GM18909 (cell line): ENCODE data around the gene LRTM2.

Source experiments
- ATAC-seq: cut with Tn5 transposase; IDR thresholded peaks from one replicate; pipeline ENCODE4 v1.9.1; 2021; ENCODE audit warnings: mild to moderate bottlenecking; ENCODE audit not compliant: unreplicated experiment, poor library complexity

Gene LRTM2

DNA sequence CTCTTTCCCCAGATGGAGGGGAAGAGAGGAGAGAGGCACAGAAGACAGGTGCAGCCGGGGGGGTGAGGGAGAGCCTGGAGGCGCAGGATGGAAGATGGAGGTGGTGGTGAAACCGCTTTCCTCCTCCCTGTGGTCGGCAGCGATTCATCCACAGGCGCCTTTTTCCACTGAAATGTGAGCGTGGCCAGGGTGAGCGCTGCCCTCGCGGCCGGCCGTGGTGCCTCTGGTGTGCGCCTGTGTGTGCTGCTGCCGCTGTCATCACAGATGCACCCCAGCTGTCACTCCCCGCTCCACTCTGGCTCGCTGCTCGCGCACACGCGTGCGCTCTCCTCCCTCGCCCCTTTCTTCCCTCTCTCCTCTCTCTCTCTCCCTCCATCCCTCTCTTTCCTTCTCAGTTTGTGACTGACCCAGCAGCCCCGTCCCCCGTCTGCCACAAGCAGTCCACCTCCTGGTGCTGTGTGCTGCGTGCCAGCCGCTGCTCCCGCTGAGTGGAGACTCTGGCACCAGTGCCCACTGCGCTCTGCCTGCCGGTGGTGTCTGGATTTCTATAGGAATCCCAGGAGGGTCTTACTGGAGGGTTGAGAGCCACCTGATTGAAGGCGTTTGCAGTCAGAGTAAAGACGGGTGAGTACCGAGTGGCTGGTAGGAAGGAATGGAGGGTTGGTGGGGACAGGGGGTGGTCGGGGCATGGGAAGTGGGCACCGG is at the start of gene LRTM2:
LRTM2 (plus strand) TSS at position 375 of the 705 bp plus-strand sequence. CDS start 7,584 bp downstream, outside the sequence.
- no peak for ATAC-seq

DNA sequence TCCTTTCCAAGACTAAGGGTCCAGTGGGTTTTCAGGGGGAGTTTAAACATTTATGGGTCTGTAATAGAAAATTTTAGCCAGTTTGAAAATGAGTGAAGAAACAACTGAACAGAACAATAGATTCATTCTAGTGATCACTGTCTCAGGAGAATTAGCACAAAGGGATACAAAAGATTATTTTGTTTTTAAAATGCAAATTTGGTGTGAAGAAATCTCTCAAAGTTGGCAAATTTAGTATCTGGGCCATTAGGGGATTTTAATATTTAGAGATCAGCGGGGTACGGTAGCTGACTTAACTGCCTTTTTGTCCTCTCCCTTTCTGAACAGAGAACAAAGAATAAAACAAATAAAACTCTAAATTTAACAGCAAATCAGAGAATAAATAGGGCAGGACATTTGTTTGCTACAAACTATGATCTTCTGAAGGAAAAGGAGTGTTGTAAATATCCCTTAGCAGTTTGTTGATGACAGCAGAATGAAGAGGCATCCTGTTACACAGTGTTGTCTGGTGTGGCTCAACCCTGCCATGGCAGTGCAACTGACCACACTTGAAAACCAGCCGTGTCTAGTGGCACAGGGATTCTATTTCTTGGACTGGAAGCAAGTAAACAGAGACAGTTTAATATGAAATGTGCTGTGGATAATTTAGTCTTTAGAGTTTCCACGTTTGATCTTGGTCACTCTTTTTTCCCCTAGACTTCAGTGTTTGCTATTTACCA is 46.3 kb upstream of the LRTM2 start:
- no peak for ATAC-seq

DNA sequence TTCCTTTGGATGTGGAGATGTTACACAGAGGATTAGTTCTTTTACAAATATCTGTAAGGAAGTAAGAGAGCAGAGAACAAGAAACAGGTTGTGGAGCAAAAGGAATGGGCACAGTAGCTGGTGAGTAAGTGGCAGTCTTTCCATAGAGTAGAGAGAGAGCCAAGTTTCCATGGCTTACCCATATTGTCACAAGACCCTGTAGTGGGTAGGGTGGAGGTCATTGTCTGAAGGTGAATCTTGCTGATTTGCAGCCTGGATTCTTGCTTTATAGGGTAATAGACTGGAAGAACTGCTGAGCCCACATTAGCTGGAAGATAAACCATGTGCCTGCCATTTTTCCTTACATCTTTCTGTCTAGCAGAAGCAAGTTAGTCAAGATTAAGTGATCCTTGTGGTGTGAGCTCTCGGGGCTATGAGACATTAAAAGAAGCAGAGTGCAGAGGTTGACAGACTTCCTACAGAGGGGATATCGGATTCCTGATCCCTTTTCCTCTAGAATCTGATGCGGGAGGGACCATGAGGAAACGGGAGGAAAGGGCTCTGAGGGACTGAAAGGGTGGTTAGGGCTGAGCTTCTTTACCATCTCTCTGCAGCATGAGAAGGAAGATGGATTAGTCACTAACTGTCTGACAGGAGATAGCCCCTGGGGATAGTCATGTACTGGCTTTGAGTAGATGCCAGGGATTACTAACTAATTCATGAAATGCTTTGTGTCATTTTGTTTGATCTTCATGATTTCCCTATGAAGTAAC is 44.0 kb upstream of the LRTM2 start:
- ATAC-seq, result no peak

DNA sequence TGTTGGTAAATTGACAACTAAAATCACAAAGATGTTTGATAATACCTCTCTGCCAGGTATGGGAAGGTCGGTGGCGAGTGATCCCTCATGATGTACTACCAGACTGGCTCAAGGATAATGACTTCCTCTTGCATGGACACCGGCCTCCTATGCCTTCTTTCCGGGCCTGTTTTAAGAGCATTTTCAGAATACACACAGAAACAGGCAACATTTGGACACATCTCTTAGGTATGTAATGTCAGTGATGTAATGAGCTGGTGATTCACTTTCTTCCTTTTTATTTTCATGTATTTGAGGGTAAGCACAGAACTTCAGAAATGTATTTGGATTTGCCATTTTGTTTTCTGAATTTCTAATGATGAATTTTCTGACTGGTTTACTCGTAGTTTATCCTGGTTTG is 42.6 kb upstream of the LRTM2 start:
- no peak for ATAC-seq

- no peak for ATAC-seq
These were observed 41.5 kb upstream of the LRTM2 start for GRCh38 chr12:1778911-1779310.

GRCh38 chr12:1779783-1780182 is 40.6 kb upstream of the LRTM2 start:
- no peak for ATAC-seq

DNA sequence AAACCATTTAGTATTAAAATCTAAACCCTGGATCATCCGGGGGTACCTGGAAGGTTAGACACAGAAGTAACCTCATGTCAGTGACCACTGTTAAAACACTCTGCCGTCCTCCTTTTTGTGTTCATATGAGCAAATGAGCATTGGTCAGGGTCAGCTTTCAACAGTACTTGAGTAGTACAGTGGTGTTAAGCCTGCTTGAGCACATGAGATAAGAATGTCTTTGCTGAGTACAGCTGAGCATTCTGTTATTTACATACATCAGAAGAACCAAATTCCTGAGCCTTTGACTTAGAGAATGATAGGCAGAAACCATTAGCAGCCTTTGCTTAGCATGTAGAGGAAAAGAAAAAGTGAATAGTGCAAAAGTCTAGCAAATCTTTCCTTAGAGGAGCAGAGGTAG is 38.6 kb upstream of the LRTM2 start:
- no peak for ATAC-seq

GRCh38 chr12:1782215-1782614 is 38.1 kb upstream of the LRTM2 start:
- ATAC-seq, result no peak

DNA sequence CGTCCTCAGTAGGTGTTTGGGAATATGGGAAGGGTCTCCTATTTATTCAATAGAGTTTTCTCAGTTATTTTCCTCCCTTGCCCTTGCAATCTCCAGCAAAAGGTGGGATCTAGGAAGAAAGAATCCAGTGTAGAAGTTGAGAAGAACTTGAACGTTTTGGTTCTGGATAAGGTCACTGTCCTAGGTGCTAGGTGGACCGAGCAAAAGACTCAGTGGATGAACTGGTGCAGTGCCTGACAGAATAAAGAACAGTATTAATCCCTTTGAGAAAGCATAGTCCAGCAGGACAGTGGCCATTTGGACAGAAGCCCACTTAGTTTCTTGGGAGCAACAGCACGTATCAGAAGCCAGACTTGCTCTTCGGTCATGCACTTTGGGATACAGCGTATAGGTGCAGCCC is 32.7 kb upstream of the LRTM2 start:
- no peak for ATAC-seq

DNA sequence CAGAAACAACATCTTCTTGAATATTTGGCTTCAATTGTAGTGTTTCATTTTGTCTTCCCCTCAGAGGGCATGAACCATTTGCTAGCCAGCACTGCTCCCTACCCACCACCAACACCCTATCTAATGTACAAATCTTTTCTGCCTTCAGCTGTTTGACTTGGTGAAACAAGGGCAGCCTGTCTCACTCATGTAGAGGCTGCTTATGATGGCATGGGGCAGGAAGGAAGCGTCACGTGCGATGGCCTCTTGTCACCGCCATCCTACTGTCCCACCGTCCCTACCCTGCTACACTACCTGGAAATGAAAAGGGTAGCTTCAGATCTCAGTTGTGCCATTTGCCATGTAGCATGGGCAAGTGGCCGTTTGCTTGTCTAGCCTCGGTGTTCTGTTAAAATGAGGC is 29.9 kb upstream of the LRTM2 start:
- no peak for ATAC-seq

DNA sequence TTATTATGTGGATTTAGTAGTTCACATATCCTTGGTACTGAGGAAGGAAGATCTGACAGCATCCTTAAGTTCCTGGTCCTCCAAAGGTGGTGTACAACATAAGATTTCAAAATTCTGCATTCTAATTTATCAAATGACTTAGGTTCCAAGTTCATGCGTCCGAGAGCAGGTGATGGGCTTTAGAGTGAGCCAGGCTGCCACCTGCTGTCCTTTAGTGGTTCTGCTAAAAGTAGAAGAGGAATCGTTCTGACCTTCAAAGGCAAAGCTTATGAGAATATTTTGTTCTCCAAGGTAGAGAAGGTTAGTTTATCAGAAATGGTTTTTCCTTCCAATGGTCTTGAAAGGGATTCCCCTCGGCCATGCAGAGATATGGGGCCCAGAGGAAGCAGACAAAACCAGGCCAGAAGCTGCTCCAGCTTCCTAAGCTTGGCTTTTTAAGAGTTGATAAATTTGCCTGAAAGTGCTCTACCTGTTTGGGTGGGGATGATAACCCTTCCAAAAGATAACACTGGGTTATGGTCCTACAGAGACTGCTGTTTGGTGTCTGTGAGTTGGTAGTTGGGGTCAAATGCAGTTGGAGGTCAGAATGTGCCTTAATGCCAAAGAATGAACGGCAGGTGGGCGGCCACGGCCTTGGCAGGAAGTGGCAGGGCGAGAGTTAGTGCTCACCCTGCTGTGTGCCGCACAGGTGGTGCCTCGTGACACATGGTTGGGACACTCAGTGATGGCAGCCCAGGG is 29.1 kb upstream of the LRTM2 start:
- ATAC-seq, result no peak

DNA sequence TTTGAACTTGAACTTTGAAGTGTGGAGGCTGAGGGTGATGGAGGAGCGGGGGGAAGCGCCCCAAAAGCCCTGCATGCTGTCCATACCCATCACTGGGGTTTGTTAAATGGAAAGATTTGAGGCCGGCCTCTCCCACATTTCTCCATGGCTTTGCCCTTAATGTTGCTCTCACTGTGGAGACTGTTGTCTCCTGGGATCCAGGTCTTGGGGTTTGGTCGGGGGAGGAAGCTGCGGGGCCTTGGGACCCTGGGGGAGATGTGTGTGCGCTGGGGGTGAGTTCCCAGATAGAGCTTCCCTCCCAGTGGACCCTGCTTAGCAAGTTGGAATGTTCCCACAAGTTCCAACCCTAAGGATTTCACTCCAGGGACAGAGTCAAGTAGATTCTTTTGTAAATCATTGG is 28.0 kb upstream of the LRTM2 start:
- ATAC-seq, result no peak

DNA sequence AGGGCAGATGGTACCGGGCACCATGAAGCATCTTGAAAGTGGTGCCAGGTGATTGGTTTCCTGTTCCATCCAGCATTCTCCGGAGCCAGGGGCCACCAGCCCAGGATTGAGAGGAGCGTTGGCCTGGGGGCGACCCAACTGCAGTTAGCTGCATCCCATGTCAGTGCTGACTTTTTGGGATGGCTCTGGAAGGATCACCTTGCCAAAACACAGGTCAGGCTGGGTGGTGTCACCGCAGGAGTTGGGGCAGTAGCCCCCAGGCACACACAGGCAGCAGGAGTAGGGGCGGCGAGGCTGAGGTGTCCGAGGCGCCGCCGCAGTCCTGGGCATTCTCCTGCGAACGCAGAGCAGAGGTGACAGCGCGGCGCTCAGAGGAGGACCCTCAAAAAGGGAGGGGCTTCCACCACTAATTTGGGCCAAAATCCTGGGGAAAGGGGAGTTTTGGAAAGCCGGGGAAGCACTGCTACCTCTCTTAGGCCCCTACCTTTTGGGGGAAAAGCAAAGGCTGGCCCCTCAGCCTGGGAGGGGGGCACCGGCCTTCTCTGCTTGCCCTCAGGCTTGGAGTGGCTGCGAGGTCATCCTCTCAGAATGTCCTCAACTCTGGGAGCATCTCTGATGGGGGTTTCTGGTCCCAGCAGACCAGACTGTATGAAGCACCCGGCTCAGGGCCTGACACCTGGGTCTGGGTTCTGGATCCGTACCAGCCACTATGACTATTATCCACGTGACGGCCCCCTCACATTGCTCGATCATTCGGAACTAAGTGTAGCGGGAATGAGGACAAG is 26.7 kb upstream of the LRTM2 start:
- ATAC-seq, result no peak

DNA sequence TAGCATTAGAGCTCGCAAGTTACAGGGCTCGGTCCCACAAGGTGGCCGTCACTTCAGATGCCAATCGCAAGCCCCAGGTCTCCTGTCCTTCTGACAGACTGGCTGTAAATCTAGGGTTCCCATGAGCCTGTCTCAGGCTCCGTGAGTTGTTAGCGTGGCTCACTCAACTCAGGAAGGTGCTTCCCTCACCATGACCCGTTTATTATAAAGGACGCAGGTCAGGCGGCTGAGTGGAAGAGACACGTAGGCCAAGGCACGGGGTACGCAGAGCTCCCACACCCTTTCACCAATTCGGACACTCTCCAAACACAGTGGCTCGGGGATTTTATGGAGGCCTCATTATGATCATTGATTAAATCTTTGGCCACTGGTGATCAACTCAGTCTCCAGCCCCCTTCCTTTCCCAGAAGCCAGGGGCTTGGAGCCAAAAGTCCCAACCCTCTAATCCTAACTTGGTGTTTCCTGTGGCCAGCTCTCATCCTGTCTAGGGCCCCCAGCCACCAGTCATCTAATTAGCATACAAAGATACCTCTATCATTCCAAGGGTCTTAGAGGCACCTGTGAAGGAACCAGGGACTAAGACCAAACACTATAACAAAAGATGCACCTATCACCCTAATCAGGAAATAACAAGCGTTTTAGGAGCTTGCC is 25.8 kb upstream of the LRTM2 start:
- no peak for ATAC-seq

DNA sequence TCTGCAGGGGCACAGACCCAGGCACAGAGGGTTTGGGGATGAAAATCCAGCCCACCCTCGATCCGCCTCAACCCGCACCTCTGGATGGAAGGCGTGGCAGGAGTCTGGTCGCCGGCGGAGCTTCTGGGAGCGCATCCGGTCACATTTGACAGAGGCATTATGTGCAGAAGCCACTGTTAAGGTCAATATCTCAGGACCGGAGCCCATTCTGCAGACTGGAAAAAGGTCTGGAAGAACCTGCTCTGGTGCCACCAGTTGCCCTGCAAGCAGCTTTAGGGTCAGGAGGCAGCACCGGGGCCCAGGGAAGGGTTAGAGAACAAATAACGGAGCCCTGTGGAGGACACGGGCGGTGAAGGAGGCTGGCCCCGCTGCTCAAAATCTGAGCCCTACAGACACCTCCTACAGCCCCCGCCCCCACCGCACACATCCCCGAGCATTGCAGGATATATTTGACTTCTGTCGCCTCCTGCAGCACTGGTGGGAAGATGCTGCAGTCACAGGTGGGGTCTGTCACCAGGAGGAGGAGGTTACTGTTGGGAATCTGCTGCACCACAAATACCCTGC is 25.1 kb upstream of the LRTM2 start:
- no peak for ATAC-seq

- peak; percentile 84 for ATAC-seq
These were observed 24.4 kb upstream of the LRTM2 start for GRCh38 chr12:1795785-1796514.

- ATAC-seq, result peak; percentile 17
These were observed 23.8 kb upstream of the LRTM2 start for GRCh38 chr12:1796515-1797010.
